Mesothelial cell of epicardium (in vitro differentiated cells): ENCODE measurements around the gene SMIM33. TPM values are rescaled to one million over a fixed set of nuclear protein-coding genes. Genes with fewer than 3 reads are reported as not detected.

Experiments used
- DNase-seq, 2 experiments: peaks; one replicate each; pipeline ENCODE4 v3.0.0; 2021; ENCODE audit warnings: low spot score in 2 of 2; ENCODE audit not compliant: unreplicated experiment in 2 of 2
- H3K27ac Mint-ChIP-seq: 2 replicates; pipeline ENCODE4 v1.8.0; 2021; ENCODE audit warnings: mixed read lengths
- H3K27me3 Mint-ChIP-seq: 2 replicates; pipeline ENCODE4 v1.8.0; 2021; ENCODE audit warnings: low read depth, mixed read lengths
- H3K36me3 Mint-ChIP-seq: 2 replicates; pipeline ENCODE4 v1.8.0; 2021; ENCODE audit warnings: mixed read lengths
- H3K4me1 Mint-ChIP-seq: 2 replicates; pipeline ENCODE4 v1.8.0; 2021; ENCODE audit warnings: mixed read lengths
- H3K4me3 Mint-ChIP-seq: 2 replicates; pipeline ENCODE4 v1.8.0; 2021; ENCODE audit warnings: mild to moderate bottlenecking, moderate library complexity, mixed read lengths
- H3K9me3 Mint-ChIP-seq: 2 replicates; pipeline ENCODE4 v1.8.0; 2021; ENCODE audit warnings: mixed read lengths
- total RNA-seq: library from RNA; stranded (reverse); gene quantifications from 3 replicates; pipeline ENCODE4 v1.2.1, GENCODE V29; 2021
- TF ChIP-seq, protein P1 (sequence below): fragments of 200-600 bp; sonication (generic); IDR thresholded peaks from one replicate; pipeline ENCODE4 v1.5.0; 2021; ENCODE audit warnings: antibody characterized with exemption; ENCODE audit not compliant: unreplicated experiment

SMIM33 gene
- total RNA-seq, 1 donor from 2014 or later, result not detected

DNA sequence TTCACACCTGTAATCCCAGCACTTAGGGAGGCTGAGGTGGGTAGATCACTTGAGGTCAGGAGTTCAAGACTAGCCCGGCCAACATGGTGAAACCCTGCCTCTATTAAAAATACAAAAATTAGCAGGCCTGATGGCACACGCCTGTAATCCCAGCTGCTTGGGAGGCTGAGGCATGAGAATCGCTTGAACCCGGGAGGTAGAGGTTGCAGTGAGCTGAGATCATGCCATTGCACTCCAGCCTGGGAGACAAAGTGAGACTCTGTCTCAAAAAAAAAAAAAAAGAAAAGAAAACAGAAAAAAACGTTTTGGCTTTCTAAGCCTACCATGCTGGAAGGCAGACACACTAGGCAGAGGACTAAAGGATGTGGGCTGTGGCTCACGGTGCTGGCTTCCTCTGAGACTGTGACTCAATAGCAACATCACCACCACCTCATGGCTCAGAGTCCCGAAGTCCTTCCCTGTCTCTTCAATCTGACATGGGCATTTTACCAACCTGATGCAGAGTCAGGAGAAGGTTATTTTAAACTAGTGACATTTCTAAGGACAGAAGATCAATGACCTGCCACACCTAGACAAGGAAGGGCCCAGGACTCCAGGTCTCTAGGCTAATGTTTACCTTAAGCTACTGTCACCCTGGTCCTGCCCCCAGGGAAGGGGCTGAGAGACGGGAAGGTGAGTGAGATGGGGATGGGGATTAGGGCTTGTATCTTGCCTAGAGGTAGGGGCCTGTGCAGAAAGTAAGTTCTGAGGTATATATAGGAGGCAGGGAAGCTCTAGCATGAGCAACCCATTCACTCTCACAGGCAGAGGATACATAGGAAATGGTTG, 12.0 kb upstream of the SMIM33 start:
- no peak overlapping the region for H3K4me3 Mint-ChIP-seq
- H3K36me3 Mint-ChIP-seq, result no peaks in the 10 kb centered on the region
- peaks cover 5% of the 10 kb centered on the region for H3K4me1 Mint-ChIP-seq
- DNase-seq, result no peak
- no peaks in the 10 kb centered on the region for H3K27me3 Mint-ChIP-seq
- H3K9me3 Mint-ChIP-seq, result no peaks in the 10 kb centered on the region
- H3K27ac Mint-ChIP-seq, result no peak overlapping the region
- TF ChIP-seq, protein P1, sequence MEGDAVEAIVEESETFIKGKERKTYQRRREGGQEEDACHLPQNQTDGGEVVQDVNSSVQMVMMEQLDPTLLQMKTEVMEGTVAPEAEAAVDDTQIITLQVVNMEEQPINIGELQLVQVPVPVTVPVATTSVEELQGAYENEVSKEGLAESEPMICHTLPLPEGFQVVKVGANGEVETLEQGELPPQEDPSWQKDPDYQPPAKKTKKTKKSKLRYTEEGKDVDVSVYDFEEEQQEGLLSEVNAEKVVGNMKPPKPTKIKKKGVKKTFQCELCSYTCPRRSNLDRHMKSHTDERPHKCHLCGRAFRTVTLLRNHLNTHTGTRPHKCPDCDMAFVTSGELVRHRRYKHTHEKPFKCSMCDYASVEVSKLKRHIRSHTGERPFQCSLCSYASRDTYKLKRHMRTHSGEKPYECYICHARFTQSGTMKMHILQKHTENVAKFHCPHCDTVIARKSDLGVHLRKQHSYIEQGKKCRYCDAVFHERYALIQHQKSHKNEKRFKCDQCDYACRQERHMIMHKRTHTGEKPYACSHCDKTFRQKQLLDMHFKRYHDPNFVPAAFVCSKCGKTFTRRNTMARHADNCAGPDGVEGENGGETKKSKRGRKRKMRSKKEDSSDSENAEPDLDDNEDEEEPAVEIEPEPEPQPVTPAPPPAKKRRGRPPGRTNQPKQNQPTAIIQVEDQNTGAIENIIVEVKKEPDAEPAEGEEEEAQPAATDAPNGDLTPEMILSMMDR, result no peak

- H3K36me3 Mint-ChIP-seq, result no peaks in the 10 kb centered on the region
- no peak for DNase-seq
- H3K27ac Mint-ChIP-seq, result no peak overlapping the region
- TF ChIP-seq, protein P1, result no peak
- no peaks in the 10 kb centered on the region for H3K27me3 Mint-ChIP-seq
- peaks cover 5% of the 10 kb centered on the region for H3K4me1 Mint-ChIP-seq
- no peak overlapping the region for H3K4me3 Mint-ChIP-seq
- no peaks in the 10 kb centered on the region for H3K9me3 Mint-ChIP-seq
Observed at GRCh38 chr5:139459451-139459934, 11.3 kb upstream of the SMIM33 start.

DNA sequence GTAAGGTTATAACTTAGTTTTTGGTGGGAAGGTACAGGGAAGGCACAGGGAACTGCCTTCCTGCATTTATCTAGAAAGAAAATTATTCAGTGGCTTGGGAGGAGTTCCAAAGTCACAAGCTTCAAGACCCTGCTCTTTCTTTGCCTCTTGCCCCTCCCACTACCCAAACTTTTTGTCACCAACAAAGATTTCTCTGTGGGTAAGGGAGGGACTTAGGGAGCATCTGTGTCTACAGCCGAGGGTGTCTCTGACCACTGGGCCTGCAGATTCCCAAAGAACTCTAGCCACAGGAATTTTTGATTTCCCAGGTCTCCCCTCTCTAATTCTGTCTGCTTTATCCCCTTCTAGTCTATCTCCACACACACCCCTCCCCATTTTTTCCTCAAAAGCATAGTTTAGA, 10.3 kb upstream of the SMIM33 start:
- no peak overlapping the region for H3K27ac Mint-ChIP-seq
- no peak for DNase-seq
- H3K27me3 Mint-ChIP-seq, result no peaks in the 10 kb centered on the region
- peaks cover 5% of the 10 kb centered on the region for H3K4me1 Mint-ChIP-seq
- no peak overlapping the region for H3K4me3 Mint-ChIP-seq
- H3K36me3 Mint-ChIP-seq, result no peaks in the 10 kb centered on the region
- TF ChIP-seq, protein P1, result no peak
- H3K9me3 Mint-ChIP-seq, result no peaks in the 10 kb centered on the region

- no peaks in the 10 kb centered on the region for H3K36me3 Mint-ChIP-seq
- TF ChIP-seq, protein P1, result no peak
- H3K4me3 Mint-ChIP-seq, result no peak overlapping the region
- peaks cover 5% of the 10 kb centered on the region for H3K4me1 Mint-ChIP-seq
- no peak overlapping the region for H3K27ac Mint-ChIP-seq
- H3K27me3 Mint-ChIP-seq, result no peaks in the 10 kb centered on the region
- no peak for DNase-seq
- no peaks in the 10 kb centered on the region for H3K9me3 Mint-ChIP-seq
Observed at GRCh38 chr5:139461176-139461575, 9.6 kb upstream of the SMIM33 start.

GRCh38 chr5:139461698-139462097, 9.1 kb upstream of the SMIM33 start:
- no peak overlapping the region for H3K4me3 Mint-ChIP-seq
- TF ChIP-seq, protein P1, result no peak
- no peaks in the 10 kb centered on the region for H3K9me3 Mint-ChIP-seq
- H3K27ac Mint-ChIP-seq, result no peak overlapping the region
- H3K4me1 Mint-ChIP-seq, result peaks cover 5% of the 10 kb centered on the region
- no peaks in the 10 kb centered on the region for H3K36me3 Mint-ChIP-seq
- no peak for DNase-seq
- H3K27me3 Mint-ChIP-seq, result no peaks in the 10 kb centered on the region
